K562 (cell line): ENCODE data around the gene HRH3. TPM values are rescaled to one million over a fixed set of nuclear protein-coding genes. Genes with fewer than 3 reads are reported as not detected.

Source experiments
- BRD4 ChIP-seq: fragments of 200-600 bp; sonication (generic); IDR thresholded peaks from 2 replicates; pipeline ENCODE4 v1.6.1; 2017; ENCODE audit warnings: inconsistent platforms
- HIVEP1 ChIP-seq: fragments of 250-450 bp; sonication (Bioruptor Pico); IDR thresholded peaks from 2 replicates; pipeline ENCODE4 v1.4.0; 2020; ENCODE audit warnings: mild to moderate bottlenecking
- PHF20 ChIP-seq: fragments of 450-650 bp; IDR thresholded peaks from 2 replicates; pipeline ENCODE4 v1.6.1; 2018; ENCODE audit not compliant: partially characterized antibody
- ZKSCAN1 ChIP-seq: fragments of 150-350 bp; IDR thresholded peaks from 2 replicates; pipeline ENCODE4 v1.6.1; 2016; ENCODE audit warnings: low read depth, low read length
- ZNF140 ChIP-seq: fragments of 250-450 bp; sonication (Bioruptor Pico); IDR thresholded peaks from 2 replicates; pipeline ENCODE4 v1.8.0; 2021; ENCODE audit warnings: moderate library complexity, mild to moderate bottlenecking, inconsistent platforms
- polyA plus RNA-seq, 8 experiments: library from polyadenylated mRNA; depleted of rRNA in 4 of 8; stranded (reverse) in 5 of 8; unstranded in 3 of 8; fragments of >200 nt; fragmentation: Nextera tagmentation in 2 of 8; fragmentation: Illumina TruSeq in 1 of 8; extraction: Ambion mirVana in 2 of 8; extraction: Trizol in 1 of 8; gene quantifications; 2 replicates each; pipeline versions ENCODE4 v1.2.1 to v1.2.3, GENCODE V29; 2011 to 2014; ENCODE audit warnings: inconsistent platforms in 1 of 8, missing spikeins in 1 of 8
- total RNA-seq, 7 experiments: library from RNA; depleted of rRNA in 6 of 7; stranded (reverse); fragments of >200 nt in 6 of 7; fragmentation: Illumina TruSeq in 2 of 7; extraction: Trizol in 2 of 7; gene quantifications; 2 replicates each; pipeline versions ENCODE4 v1.2.1 to v1.2.3, GENCODE V29; 2011 to 2021; ENCODE audit warnings: low replicate concordance in 1 of 7
- TF ChIP-seq, protein P1 (sequence below): sonication (generic); formaldehyde crosslinking; IDR thresholded peaks from 2 replicates; pipeline ENCODE4 v1.8.1; 2022; ENCODE audit warnings: missing genetic modification reagents
- TF ChIP-seq, protein P2 (sequence below): fragments of 450-650 bp; formaldehyde crosslinking; IDR thresholded peaks from 2 replicates; pipeline ENCODE4 v1.4.0; 2020; ENCODE audit warnings: mild to moderate bottlenecking, moderate library complexity
- TF ChIP-seq, protein P3 (sequence below): fragments of 450-650 bp; IDR thresholded peaks from 2 replicates; pipeline ENCODE4 v1.6.1; 2017; ENCODE audit warnings: mild to moderate bottlenecking, moderate library complexity
- TF ChIP-seq, protein P4 (sequence below): fragments of 250-450 bp; sonication (Bioruptor Pico); IDR thresholded peaks from 2 replicates; pipeline ENCODE4 v1.5.0; 2021; ENCODE audit warnings: mild to moderate bottlenecking, borderline replicate concordance

The HRH3 gene
- total and polyA plus RNA-seq, 9 of the 15 experiments (the other 6 are each of a cell fraction or from before 2014, with no cell fraction given) = not detected

DNA sequence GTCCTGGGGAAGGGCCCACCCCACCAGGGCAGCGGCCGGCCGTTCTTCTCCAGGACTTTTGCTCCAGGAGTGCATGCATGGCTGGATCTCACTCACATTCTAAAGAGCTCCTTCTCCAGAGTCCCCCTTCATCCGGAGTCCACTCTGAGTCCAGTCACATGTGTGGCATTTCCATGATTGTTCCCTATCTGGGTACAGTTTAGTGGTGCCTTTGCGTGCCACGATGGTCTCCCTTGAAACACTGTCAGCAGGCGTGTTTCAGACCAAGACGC lies 39.2 kb upstream of the HRH3 start (continued):
- TF ChIP-seq, protein P1, sequence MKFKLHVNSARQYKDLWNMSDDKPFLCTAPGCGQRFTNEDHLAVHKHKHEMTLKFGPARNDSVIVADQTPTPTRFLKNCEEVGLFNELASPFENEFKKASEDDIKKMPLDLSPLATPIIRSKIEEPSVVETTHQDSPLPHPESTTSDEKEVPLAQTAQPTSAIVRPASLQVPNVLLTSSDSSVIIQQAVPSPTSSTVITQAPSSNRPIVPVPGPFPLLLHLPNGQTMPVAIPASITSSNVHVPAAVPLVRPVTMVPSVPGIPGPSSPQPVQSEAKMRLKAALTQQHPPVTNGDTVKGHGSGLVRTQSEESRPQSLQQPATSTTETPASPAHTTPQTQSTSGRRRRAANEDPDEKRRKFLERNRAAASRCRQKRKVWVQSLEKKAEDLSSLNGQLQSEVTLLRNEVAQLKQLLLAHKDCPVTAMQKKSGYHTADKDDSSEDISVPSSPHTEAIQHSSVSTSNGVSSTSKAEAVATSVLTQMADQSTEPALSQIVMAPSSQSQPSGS (CRISPR knock-in tag) = no peak
- TF ChIP-seq PHF20 (no peak), HIVEP1 (CRISPR knock-in tag) (no peak), ZNF140 (CRISPR knock-in tag) (no peak), ZKSCAN1 (no peak), BRD4 (no peak)
- TF ChIP-seq, protein P2, sequence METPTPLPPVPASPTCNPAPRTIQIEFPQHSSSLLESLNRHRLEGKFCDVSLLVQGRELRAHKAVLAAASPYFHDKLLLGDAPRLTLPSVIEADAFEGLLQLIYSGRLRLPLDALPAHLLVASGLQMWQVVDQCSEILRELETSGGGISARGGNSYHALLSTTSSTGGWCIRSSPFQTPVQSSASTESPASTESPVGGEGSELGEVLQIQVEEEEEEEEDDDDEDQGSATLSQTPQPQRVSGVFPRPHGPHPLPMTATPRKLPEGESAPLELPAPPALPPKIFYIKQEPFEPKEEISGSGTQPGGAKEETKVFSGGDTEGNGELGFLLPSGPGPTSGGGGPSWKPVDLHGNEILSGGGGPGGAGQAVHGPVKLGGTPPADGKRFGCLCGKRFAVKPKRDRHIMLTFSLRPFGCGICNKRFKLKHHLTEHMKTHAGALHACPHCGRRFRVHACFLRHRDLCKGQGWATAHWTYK (CRISPR knock-in tag) = no peak
- TF ChIP-seq, protein P3, sequence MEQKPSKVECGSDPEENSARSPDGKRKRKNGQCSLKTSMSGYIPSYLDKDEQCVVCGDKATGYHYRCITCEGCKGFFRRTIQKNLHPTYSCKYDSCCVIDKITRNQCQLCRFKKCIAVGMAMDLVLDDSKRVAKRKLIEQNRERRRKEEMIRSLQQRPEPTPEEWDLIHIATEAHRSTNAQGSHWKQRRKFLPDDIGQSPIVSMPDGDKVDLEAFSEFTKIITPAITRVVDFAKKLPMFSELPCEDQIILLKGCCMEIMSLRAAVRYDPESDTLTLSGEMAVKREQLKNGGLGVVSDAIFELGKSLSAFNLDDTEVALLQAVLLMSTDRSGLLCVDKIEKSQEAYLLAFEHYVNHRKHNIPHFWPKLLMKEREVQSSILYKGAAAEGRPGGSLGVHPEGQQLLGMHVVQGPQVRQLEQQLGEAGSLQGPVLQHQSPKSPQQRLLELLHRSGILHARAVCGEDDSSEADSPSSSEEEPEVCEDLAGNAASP = no peak
- TF ChIP-seq, protein P4, sequence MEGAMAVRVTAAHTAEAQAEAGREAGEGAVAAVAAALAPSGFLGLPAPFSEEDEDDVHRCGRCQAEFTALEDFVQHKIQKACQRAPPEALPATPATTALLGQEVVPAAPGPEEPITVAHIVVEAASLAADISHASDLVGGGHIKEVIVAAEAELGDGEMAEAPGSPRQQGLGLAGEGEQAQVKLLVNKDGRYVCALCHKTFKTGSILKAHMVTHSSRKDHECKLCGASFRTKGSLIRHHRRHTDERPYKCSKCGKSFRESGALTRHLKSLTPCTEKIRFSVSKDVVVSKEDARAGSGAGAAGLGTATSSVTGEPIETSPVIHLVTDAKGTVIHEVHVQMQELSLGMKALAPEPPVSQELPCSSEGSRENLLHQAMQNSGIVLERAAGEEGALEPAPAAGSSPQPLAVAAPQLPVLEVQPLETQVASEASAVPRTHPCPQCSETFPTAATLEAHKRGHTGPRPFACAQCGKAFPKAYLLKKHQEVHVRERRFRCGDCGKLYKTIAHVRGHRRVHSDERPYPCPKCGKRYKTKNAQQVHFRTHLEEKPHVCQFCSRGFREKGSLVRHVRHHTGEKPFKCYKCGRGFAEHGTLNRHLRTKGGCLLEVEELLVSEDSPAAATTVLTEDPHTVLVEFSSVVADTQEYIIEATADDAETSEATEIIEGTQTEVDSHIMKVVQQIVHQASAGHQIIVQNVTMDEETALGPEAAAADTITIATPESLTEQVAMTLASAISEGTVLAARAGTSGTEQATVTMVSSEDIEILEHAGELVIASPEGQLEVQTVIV (CRISPR knock-in tag) = no peak
- TF ChIP-seq, all 486 proteins: peak for 0
